GM12864 (cell line): Measurements from ENCODE around the gene EPB41L4B.

Experiments
- DNase-seq: peaks from one replicate; pipeline ENCODE4 v3.0.0-alpha.2; 2011; ENCODE audit warnings: low read depth
- H3K4me3 ChIP-seq: 2 replicates; pipeline ENCODE4 v1.5.1; 2011; ENCODE audit warnings: mild to moderate bottlenecking, low read depth, low read length, control low read depth
- CTCF ChIP-seq: IDR thresholded peaks from 2 replicates; pipeline ENCODE4 v1.5.1; 2011; ENCODE audit warnings: low read depth, mild to moderate bottlenecking, moderate library complexity, low read length, control low read depth, inconsistent platforms; ENCODE audit errors: missing control alignments

EPB41L4B gene

GRCh38 chr9:109309282-109309681, 11.6 kb downstream of the EPB41L4B start:
- no peak for TF ChIP-seq CTCF
- DNase-seq = no peak
- no peak overlapping the region for H3K4me3 ChIP-seq

GRCh38 chr9:109307380-109308240, 13.2 kb downstream of the EPB41L4B start:
- no peak for DNase-seq
- TF ChIP-seq CTCF = no peak
- H3K4me3 ChIP-seq = no peak overlapping the region

DNA sequence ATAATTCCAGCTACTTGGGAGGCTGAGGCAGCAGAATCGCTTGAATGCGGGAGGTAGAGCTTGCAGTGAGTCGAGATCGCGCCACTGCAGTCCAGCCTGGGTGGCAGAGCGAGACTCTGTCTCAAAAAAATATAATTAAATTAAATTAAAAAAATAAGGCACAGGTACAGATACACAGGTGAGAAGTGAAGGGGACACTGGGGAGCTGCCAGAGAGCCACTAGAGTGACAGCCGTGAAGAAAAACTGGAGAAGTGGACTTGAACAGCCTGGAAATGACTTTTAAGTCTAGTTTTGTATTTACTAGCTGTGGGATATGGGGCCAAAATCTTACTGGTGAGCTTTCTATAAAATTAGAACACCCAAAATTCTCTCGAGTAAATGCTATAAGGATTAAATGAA, 15.1 kb downstream of the EPB41L4B start:
- no peak for TF ChIP-seq CTCF
- no peak for DNase-seq
- H3K4me3 ChIP-seq = no peak overlapping the region

DNA sequence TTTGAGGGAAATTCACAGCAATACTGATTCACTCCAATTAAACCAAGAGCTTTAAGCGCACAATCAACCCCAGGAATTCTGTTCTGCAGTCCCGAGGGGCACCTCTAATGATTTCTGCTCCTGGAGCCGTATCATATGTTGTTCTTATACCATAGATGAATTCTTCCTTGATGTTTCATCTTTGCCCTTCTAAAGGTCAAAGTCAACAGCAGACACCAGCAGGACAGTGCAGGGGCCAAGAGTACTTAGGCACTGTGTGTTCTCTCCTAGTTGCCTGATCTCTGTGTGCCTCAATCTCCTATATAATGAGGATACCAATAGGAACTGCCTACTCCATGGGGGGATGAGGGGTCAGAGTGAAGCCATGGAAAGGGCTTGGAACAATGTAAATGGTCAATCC, 16.5 kb downstream of the EPB41L4B start:
- H3K4me3 ChIP-seq = no peak overlapping the region
- no peak for DNase-seq
- no peak for TF ChIP-seq CTCF

DNA sequence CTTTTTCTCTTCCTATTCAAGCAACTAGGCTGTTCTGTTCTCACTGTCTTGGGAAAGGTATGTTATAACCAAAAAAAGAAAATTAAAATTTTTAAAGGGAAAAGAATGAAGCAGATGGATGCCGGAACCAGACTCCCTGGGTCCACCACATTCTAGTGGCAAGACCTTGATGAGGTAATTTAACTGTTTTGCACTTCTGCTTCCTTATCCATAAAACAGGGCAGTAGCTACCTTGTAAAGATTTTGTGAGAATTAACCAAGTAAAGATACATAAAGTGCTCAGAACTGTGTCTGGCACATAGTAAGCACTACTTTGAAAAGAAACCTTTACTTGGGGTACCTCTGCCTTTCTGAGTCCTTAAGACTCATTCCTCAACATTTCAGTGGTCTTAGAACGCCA, 17.0 kb downstream of the EPB41L4B start:
- no peak for TF ChIP-seq CTCF
- no peak for DNase-seq
- no peak overlapping the region for H3K4me3 ChIP-seq

- no peak overlapping the region for H3K4me3 ChIP-seq
- no peak for TF ChIP-seq CTCF
- no peak for DNase-seq
Observed at GRCh38 chr9:109302606-109303005, 18.3 kb downstream of the EPB41L4B start.

GRCh38 chr9:109301012-109301411, 19.8 kb downstream of the EPB41L4B start:
- no peak overlapping the region for H3K4me3 ChIP-seq
- TF ChIP-seq CTCF = no peak
- no peak for DNase-seq
